Measurements from ENCODE around the gene ERCC3. TPM values are rescaled to one million over a fixed set of nuclear protein-coding genes. Genes with fewer than 3 reads are reported as not detected.

Gene ERCC3
- 42.4 to 48.1 TPM (median 45.7 TPM) in 5 replicates for total RNA-seq (2022; extraction: Qiagen RNA extraction; ENCODE audit: low read depth)

GRCh38 chr2:127293748-127294562 lies at the start of gene ERCC3:
ERCC3 (minus strand) TSS chr2:127294144; CDS start chr2:127294081, 63 bp downstream.

DNA sequence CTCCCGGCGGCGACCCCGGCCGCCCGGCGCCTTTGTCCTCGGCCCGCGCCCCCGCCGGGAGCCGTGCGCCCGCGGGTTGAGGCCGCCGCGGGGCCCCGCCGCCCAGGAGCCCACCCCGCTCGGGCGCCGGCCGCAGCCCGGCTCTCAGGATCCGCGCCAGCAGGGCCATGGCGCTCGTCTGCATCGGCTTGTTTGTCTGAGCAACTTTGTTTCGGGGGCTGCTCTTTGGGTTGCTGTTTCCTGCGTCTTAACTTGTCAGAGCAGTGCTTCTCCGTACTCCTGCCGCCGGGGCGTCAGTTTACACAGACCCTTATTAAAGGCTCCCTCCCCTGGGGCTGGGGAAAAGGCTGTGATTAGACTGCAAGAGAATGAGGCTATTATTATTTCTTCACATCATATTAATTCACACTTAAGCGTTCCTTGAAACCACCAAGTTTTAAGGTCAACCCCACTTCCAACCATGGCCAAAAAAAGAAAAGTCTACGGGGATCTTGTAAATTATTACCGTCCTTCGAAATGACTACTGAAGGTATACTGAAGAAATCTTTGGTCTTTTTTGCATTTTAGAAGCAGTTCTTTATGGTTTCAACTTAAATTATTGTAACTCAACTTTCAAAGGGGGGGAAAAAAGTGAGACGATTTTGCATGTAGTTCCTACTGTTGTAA lies 73.7 kb downstream of the ERCC3 start, which contains the start of gene CYP27C1:
TSS of gene CYP27C1 (minus strand) at position 198 of the 666 bp plus-strand sequence. CDS start at position 169, 29 bp downstream.

Other genes with a start within 250 kb of the ERCC3 start
- gene BIN1, start 187.0 kb downstream of the ERCC3 start, total RNA-seq (2022; extraction: Qiagen RNA extraction; ENCODE audit: low read depth): 25.6 to 33.2 TPM (median 29.9 TPM) in 5 replicates
- gene CYP27C1, start 73.8 kb downstream of the ERCC3 start, total RNA-seq (2022; extraction: Qiagen RNA extraction; ENCODE audit: low read depth): 2.7 to 4.9 TPM (median 4.2 TPM) in 5 replicates
- gene MAP3K2, start 93.8 kb upstream of the ERCC3 start, total RNA-seq (2022; extraction: Qiagen RNA extraction; ENCODE audit: low read depth): 13.8 to 27.0 TPM (median 18.1 TPM) in 5 replicates
- gene PROC, start 124.3 kb upstream of the ERCC3 start, total RNA-seq (2022; extraction: Qiagen RNA extraction; ENCODE audit: low read depth): 2.9 to 6.0 TPM (median 4.3 TPM) in 5 replicates
- 39.2 to 46.9 TPM (median 40.7 TPM) in 5 replicates for gene IWS1, start 232.3 kb upstream of the ERCC3 start, total RNA-seq (2022; extraction: Qiagen RNA extraction; ENCODE audit: low read depth)
- 0.14 to 0.43 TPM (median 0.25 TPM) in 4 of 5 replicates, not detected in the other for gene MYO7B, start 241.5 kb upstream of the ERCC3 start, total RNA-seq (2022; extraction: Qiagen RNA extraction; ENCODE audit: low read depth)